Measurements from ENCODE around the gene CHST3.
"Not testable (repeated sequence)": the region's sequence is repeated elsewhere in the genome, so short reads cannot be mapped to it uniquely, and the experiment has no call there.

Gene CHST3

DNA sequence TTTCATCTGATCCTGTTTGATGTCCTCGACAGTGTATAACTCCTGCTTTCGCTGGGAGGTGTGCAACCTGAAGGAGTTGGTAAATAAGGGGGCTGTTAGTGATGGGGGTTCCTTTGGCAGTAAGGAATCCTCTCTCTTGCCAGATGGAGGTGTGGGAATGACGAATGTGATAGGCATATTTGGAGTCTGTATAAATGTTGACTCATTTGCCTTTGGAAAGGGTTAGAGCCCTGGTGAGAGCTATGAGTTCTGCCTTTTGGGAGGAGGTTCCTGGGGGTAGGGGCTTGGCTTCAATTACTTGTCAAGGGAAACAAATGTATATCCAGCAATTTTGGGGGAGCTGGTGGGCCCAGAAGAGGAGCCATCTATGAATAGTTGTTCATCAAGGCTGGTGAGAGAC lies 11.4 kb upstream of the CHST3 start:
- DNase-seq, result no peak

DNA sequence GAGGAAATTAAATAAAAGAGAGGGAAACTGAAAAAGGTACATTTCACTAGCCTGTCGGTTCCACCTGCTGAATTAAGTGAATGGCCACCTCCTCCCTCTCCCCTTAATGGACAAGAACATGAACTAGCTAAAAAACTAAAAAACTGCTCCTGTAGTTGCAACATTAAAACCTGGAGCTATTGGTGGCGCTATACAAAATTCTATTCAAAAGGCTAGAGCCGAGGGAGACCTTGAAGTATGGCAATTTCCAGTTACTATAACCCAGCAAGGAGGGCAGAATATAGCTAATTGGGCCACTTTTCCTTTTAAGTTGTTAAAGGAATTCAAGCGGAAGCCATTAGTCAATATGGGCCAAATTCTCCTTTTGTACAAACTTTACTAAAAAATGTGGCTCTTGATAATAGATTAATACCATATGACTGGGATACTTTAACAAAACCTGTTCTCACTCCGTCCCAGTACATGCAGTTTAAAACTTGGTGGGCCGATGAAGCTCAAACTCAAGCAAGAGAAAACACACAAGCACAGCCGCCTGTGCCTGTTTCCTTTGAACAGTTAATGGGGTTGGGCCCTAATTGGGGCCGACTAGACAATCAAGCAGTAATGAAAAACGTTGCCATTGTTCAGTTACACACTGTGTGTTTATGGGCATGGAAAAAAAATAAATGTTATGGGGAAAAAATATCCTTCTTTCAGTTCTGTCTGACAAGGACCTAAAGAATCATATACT lies 6.5 kb upstream of the CHST3 start:
- no peak for DNase-seq

GRCh38 chr10:71959526-71959925 lies 4.7 kb upstream of the CHST3 start:
- no peak for DNase-seq

- no peak for DNase-seq
Measured at GRCh38 chr10:71961831-71962230, 2.4 kb upstream of the CHST3 start.

GRCh38 chr10:71962901-71963300 lies 1.3 kb upstream of the CHST3 start:
- no peak for DNase-seq

- DNase-seq, result no peak
Measured at GRCh38 chr10:71963351-71964097, 671 bp upstream of the CHST3 start.

- DNase-seq, result peak; percentile 41
Measured at GRCh38 chr10:71964743-71965515, 734 bp downstream of the CHST3 start.

DNA sequence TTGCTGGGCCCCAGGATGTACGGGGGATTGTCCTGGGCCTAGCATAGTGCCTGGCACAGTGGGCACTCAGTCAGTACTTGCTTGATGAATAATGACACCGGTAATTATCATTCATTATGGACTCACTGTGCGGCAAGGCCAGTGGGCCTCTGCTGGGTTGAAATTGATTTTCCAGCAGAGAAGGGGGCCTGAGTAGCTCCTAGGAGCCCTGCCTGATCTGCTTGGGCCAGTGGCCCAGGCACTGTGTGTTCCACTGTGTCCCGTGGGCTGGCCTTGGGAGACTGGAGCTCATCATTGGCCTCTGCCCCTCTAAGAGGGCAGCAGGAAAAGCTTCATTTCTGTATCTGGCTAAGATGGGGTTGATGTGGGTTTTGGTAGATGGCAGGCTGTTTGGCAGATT lies 1.4 kb downstream of the CHST3 start:
- DNase-seq, result no peak

DNA sequence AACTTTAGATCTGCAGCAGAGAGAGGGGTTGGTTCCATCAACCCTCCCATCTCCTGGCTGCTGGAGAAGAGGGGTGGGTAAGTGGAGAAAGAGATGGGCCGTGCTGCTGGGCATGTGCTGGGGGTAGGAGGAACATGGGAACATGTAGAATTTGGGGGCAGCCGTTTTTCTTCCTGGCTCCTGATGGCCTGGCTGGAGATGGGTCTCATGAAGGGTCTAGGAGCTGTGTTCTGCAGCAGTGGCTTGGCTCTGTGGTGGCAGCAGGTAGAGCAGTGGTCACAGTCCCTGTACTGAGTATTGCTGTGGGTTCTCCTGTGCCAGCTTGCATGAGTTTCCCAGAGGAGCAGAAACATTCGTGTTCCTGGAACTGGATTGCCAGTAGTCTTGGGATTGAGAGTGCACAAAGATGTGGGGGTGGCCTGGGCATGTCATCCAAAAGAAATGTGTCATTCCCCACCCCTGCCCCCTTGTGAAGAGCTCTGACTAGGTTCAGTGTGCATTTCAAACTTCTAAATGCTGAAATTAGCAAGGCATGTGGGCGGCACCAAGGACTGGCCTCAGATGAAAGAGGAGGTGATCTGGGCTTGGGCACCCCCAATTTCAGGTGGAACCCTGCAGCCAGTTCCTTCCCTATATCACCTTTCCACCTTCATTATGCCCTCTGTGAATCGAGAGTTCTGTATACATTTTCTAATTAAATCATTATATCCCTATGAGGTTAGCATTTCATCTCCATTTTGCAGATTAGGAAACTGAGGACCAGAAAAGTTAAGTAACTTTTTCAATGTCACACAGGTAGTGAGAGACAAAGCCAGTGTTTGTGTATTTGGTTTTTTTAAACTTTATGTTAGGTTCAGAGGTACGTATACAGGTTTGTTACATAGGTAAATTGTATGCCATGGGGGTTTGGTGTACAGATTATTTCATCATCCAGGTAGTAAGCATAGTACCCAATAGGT lies 2.1 kb downstream of the CHST3 start:
- DNase-seq, result no peak

DNA sequence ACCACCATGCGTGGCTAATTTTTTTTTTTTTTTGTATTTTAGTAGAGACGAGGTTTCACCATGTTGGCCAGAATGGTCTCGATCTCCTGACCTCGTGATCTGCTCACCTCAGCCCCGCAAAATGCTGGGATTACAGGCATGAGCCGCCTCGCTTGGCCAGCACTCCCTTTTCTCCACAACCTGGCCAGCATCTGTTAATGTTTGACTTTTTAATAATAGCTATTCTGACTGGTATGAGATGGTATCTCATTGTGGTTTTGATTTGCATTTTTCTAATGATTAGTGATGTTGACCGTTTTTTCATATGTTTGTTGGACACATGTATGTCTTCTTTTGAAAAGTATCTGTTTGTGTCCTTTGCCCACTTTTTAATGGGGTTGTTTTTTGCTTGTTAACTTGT lies 3.8 kb downstream of the CHST3 start:
- not testable (repeated sequence) for DNase-seq

DNA sequence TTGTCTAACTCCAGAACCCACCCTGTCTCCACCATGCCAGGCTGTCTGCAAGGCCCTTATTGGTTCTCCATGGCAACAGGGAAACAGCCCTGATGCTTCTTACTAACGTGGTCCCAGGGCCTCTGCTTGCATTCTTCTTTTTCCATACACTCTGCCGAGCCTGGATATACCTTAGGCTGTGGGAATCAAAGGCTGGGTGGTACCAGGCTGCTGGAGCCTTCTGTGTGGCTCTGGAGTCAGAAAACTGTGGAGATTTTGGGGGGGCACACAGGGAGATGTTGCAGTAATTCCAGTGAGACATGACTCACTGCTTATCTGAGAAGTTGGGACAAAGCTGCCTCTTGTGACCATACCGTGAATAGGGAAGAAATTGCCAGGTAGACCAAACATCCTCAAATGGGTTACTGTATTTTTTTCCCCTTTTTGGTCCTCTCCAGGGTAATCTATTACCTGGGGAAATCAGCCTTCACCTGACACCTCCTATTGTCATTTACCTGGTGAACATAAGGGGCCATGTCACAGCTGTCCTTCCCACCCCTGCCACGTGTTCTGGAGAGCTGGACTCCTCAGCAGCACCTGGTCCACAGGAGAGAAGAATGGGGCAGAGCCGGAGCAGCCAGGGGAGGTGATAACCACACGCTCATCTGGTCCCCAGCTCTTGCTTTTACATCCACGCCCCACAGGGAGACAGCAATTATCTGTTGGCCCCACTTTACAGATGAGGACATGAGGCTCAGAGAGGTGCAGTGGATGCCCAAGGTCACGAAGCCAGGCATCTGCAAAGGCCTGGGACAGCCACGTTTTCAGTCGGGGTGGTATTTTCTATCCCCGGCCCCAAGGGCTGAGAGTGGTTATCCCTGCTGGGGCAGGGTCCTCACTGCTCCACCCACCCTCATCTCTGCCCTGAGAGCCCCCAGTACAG lies 4.6 kb downstream of the CHST3 start:
- DNase-seq, result no peak

GRCh38 chr10:71969929-71970328 lies 5.7 kb downstream of the CHST3 start:
- no peak for DNase-seq

DNA sequence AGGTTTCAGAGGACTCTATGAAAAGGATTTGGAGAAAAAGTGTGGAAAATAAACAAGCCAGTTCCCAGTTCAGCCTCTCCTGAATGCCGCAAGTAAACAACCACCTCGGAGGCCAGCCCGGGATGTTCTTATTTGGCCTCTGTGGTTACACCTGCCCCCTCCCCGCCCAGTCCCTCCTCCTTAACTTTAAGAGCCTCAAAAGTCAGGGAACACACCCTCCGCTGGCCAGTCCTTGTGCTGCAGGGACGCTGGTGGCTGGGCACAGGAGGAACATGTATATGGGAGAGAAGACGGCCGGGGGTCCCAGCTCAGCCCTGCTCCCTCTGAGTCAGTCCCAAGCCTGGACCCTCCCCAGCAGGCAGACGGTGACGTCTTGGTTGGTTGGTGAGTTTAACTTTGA lies 6.1 kb downstream of the CHST3 start:
- DNase-seq, result no peak

DNA sequence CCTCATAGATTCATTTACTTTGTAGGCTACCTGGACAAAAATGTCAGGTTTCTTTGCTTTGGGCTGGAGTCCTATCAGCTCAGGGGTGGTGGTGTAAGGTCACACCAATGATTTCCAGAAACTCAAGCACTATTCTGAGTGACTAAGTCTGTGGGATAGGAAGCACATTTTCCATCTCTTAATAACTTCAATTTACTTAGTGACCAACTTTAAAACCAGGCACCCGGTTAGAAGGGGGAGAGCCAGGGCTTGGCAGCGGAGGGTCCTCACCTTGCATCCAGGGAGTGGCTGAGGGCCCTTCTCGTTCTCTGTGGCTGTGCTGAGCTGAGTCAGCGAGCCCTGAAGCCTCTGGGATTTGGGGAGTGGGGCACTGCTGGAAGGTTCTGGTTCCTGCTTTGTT lies 6.7 kb downstream of the CHST3 start:
- DNase-seq, result no peak

GRCh38 chr10:71971311-71971731 lies 7.1 kb downstream of the CHST3 start:
- no peak for DNase-seq

DNA sequence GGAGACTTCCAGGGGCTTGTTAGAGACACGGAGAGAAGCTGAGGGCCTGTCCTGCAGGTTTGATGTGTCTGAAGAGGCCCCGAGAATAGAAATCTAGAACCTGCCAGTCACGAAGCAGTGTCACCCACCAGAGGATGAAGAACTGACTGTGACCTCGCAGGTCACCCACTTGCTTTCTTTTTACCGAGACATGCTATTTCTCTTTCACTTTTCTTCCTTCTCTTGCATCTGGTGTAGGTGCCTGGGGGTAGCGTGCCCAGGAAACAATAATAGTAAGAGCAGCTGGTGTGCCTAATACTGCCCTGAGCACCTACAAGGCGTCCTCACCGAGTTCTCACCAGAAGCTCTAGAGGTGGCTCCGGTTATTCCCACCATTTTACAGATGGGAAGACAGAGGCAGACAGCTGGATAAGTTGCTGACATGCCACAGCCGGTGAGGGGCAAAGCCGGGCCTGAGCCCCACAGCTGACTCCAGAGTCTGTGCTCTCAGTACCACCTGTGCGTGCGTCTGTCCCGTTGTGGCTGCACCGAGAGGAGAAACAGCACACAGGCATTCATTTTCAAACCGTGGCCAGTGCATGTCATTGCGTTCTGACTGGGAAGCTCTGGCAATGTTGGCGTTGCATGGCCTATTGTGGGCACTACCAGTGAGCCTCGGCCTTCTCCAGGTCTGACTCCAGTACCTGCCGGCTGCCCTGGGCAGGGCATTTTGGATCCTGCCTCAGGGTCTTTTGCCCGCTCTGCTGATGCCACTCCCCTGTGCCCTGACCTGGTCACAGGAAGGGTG lies 7.8 kb downstream of the CHST3 start:
- DNase-seq, result no peak

GRCh38 chr10:71972746-71973695 lies 8.8 kb downstream of the CHST3 start:
- DNase-seq, result no peak

GRCh38 chr10:71973777-71974488 lies 9.7 kb downstream of the CHST3 start:
- no peak for DNase-seq

Data from activated T-cell treated with anti-CD3 and anti-CD28 coated beads for 4 hours (primary cell).